Endothelial cell of umbilical vein (primary cell): ENCODE data around the gene TTC34. TPM values are rescaled to one million over a fixed set of nuclear protein-coding genes. Genes with fewer than 3 reads are reported as not detected.

ENCODE experiments used
- BruUV-seq: library from RNA; stranded (reverse); fragments of 400-500 nt; replicated peaks from 2 replicates; lab custom pipeline; 2021; lab: Mats Ljungman, UMichigan
- CTCF ChIA-PET: fragments of 300-600, 350-600 bp; sonication (Branson Sonifier 250); formaldehyde crosslinking; loops from one replicate; lab custom pipeline; 2021; ENCODE audit warnings: antibody characterized with exemption, inconsistent platforms; lab: Charles Lee
- POLR2A ChIA-PET: fragments of 300-600, 350-600 bp; sonication (Branson Sonifier 250); formaldehyde crosslinking; loops from one replicate; lab custom pipeline; 2021; ENCODE audit warnings: antibody characterized with exemption, inconsistent platforms; lab: Charles Lee
- DNase-seq: peaks from one replicate; pipeline ENCODE4 v3.0.0-alpha.2; 2011; ENCODE audit warnings: low read depth, low spot score
- FAIRE-seq: peaks from 2 replicates; lab custom pipeline; 2011; peaks lifted over from hg19 to GRCh38; lab: Jason Lieb, UNC
- H2AFZ ChIP-seq: 2 replicates; pipeline ENCODE4 v1.6.0; 2012; ENCODE audit warnings: low read depth, low read length, control low read depth, inconsistent platforms
- H3K27ac ChIP-seq: 2 replicates; pipeline ENCODE4 v1.5.1; 2011; ENCODE audit warnings: low read depth, mild to moderate bottlenecking, control low read depth, low read length, moderate library complexity; ENCODE audit not compliant: insufficient read depth
- H3K27me3 ChIP-seq, 2 experiments: 2 replicates each; pipeline versions ENCODE4 v1.6.0 to v1.6.1; 2011; ENCODE audit warnings: low read length in 2 of 2, mixed read lengths in 1 of 2; ENCODE audit not compliant: control insufficient read depth in 2 of 2, insufficient read depth in 2 of 2
- H3K36me3 ChIP-seq, 2 experiments: 2 replicates in 1 of 2; 3 replicates in 1 of 2; pipeline ENCODE4 v1.5.1; 2011; ENCODE audit warnings: low read length in 2 of 2, mild to moderate bottlenecking in 1 of 2, moderate library complexity in 1 of 2; ENCODE audit not compliant: control insufficient read depth in 2 of 2, insufficient read depth in 2 of 2; ENCODE audit errors: extremely low read depth in 1 of 2
- H3K4me1 ChIP-seq: 3 replicates; pipeline ENCODE4 v1.5.1; 2011; ENCODE audit warnings: mild to moderate bottlenecking, low read length; ENCODE audit not compliant: control insufficient read depth, insufficient read depth; ENCODE audit errors: extremely low read depth
- H3K4me2 ChIP-seq: 2 replicates; pipeline ENCODE4 v1.6.1; 2011; ENCODE audit warnings: low read length, control low read depth, mixed read lengths; ENCODE audit not compliant: insufficient read depth
- H3K4me3 ChIP-seq, 3 experiments: fragments of 200-600 bp in 1 of 3; sonication (generic), shearing (Covaris generic) in 1 of 3; replicated peaks in 1 of 3; 2 replicates each; pipeline ENCODE4 v1.5.1; 2011 to 2016; ENCODE audit warnings: control low read depth in 3 of 3, low read length in 3 of 3, mild to moderate bottlenecking in 2 of 3, inconsistent platforms in 1 of 3, low read depth in 1 of 3, moderate library complexity in 1 of 3; ENCODE audit not compliant: insufficient read depth in 1 of 3
- H3K79me2 ChIP-seq: 2 replicates; pipeline ENCODE4 v1.6.0; 2012; ENCODE audit warnings: low read length, inconsistent platforms; ENCODE audit not compliant: control insufficient read depth, insufficient read depth
- H3K9ac ChIP-seq: replicated peaks from 2 replicates; pipeline ENCODE3; 2011; ENCODE audit warnings: low read length, control low read depth; ENCODE audit not compliant: insufficient read depth; ENCODE audit errors: extremely low read depth
- H3K9me1 ChIP-seq: replicated peaks from 3 replicates; pipeline ENCODE4 v1.6.0; 2011; ENCODE audit warnings: mild to moderate bottlenecking, low read length; ENCODE audit not compliant: control insufficient read depth, insufficient read depth; ENCODE audit errors: extremely low read depth
- H3K9me3 ChIP-seq: replicated peaks from 2 replicates; pipeline ENCODE4 v1.5.1; 2012; ENCODE audit warnings: low read length, inconsistent platforms; ENCODE audit not compliant: control insufficient read depth, insufficient read depth
- H4K20me1 ChIP-seq: replicated peaks from 2 replicates; pipeline ENCODE3; 2011; ENCODE audit warnings: mild to moderate bottlenecking, low read length; ENCODE audit not compliant: control insufficient read depth, insufficient read depth; ENCODE audit errors: extremely low read depth
- EZH2 ChIP-seq: IDR thresholded peaks from 2 replicates; pipeline ENCODE4 v1.6.1; 2012; ENCODE audit warnings: borderline replicate concordance, low read depth, mild to moderate bottlenecking, moderate library complexity, low read length, inconsistent platforms; ENCODE audit not compliant: severe bottlenecking
- FOS ChIP-seq: IDR thresholded peaks from 2 replicates; pipeline ENCODE4 v1.6.1; 2011; ENCODE audit warnings: mild to moderate bottlenecking, low read length, moderate library complexity, borderline replicate concordance; ENCODE audit not compliant: insufficient read depth
- GATA2 ChIP-seq: IDR thresholded peaks from 2 replicates; pipeline ENCODE4 v1.7.0; 2011; ENCODE audit warnings: low read depth, mild to moderate bottlenecking, moderate library complexity, mixed read lengths, low read length; ENCODE audit not compliant: insufficient read length, insufficient read depth
- JUN ChIP-seq: IDR thresholded peaks from 2 replicates; pipeline ENCODE4 v1.6.1; 2011; ENCODE audit warnings: borderline replicate concordance, low read depth; ENCODE audit not compliant: insufficient read length, insufficient read depth
- MYC ChIP-seq: IDR thresholded peaks from one replicate; pipeline ENCODE4 v1.6.1; 2011; ENCODE audit warnings: mild to moderate bottlenecking, low read depth, low read length
- POLR2A ChIP-seq: IDR thresholded peaks from 2 replicates; pipeline ENCODE4 v1.6.1; 2012; ENCODE audit warnings: low read depth, mild to moderate bottlenecking, control low read depth, low read length
- POLR2AphosphoS5 ChIP-seq: IDR thresholded peaks from 2 replicates; pipeline ENCODE4 v1.6.1; 2012; ENCODE audit warnings: low read depth, mild to moderate bottlenecking, control low read depth, low read length, moderate library complexity; ENCODE audit not compliant: insufficient read depth
- dilution Hi-C: fragments of 300-500 bp; cut with MboI; formaldehyde crosslinking; loops from one replicate; pipeline ENCODE4 v1.15.0; 2019; ENCODE audit warnings: low sequenced_read_pairs; ENCODE audit not compliant: extremely low pct_ligation_motif_present
- intact Hi-C: fragments of 100-400 bp; cut with micrococcal nuclease; formaldehyde crosslinking; loops from one replicate; pipeline ENCODE4 v1.10.0; 2022
- polyA plus RNA-seq, 4 experiments: library from polyadenylated mRNA; depleted of rRNA in 3 of 4; stranded (reverse) in 3 of 4; unstranded in 1 of 4; fragments of >200 nt; gene quantifications; 2 replicates each; pipeline versions ENCODE4 v1.2.1 to v1.2.3, GENCODE V29; 2011 to 2012; ENCODE audit warnings: missing spikeins in 1 of 4
- total RNA-seq: library from RNA; stranded (reverse); gene quantifications from 2 replicates; pipeline ENCODE4 v1.2.3, GENCODE V29; 2021
- TF ChIP-seq, protein P1 (sequence below): IDR thresholded peaks from 2 replicates; pipeline ENCODE4 v1.6.1; 2011; ENCODE audit not compliant: insufficient read depth, insufficient read length
- TF ChIP-seq, protein P2 (sequence below), 2 donors: IDR thresholded peaks; 1 replicate in 1 of 2; 2 replicates in 1 of 2; pipeline ENCODE4 v1.5.1; 2011; ENCODE audit warnings: low read length in 2 of 2, mild to moderate bottlenecking in 2 of 2, moderate library complexity in 2 of 2, control low read depth in 1 of 2, inconsistent platforms in 1 of 2, low read depth in 1 of 2; ENCODE audit not compliant: insufficient read depth in 1 of 2; ENCODE audit errors: extremely low read depth in 1 of 2

The TTC34 gene
- total and polyA plus RNA-seq, 2 donors (not counting 3 experiments of a cell fraction or from before 2014, with no cell fraction given): 0.08 to 0.77 TPM

DNA sequence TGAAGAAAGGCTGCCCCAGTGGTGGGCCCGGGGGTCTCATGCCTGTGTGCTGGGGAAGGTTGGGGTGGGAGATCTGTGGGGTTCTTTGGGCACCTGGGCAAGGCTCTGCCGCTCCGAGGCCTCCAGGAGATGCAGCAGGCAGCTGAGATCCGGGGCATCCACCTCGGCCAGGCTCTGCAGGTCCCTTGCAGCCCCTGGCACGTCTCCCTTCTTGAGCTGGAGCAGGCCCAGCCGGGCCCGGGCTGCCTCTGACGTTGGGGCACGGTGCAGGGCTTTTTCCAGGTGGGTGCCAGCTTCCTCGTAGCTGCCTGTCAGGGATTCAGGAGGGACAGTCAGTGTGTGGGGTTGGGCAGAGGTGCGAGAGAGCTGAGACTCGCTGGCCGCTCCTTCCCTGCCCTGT lies 157.3 kb downstream of the TTC34 start:
- dilution Hi-C loops: no loop called here
- DNase-seq (no peak), FAIRE-seq (no peak)
- Histone ChIP-seq H4K20me1 (no peaks in the 10 kb centered on the region), H3K4me1 (peaks cover 8% of the 10 kb centered on the region), H3K27ac (no peak overlapping the region), H3K4me3 (no peak overlapping the region), H2AFZ (no peak overlapping the region), H3K79me2 (no peaks in the 10 kb centered on the region), H3K9me1 (no peaks in the 10 kb centered on the region), H3K4me2 (no peak overlapping the region), H3K9me3 (no peaks in the 10 kb centered on the region), H3K27me3 (no peaks in the 10 kb centered on the region), H3K36me3 (no peaks in the 10 kb centered on the region), H3K9ac (no peak overlapping the region)
- intact Hi-C loops: loop anchor here (10.0 kb wide), 1 partner anchor 771 kb away; no protein-coding TSS in a partner anchor
- TF ChIP-seq EZH2: no peak
- TF ChIP-seq JUN: no peak
- TF ChIP-seq MYC: no peak
- no peak for TF ChIP-seq FOS
- no peak for TF ChIP-seq POLR2AphosphoS5
- TF ChIP-seq, protein P1, sequence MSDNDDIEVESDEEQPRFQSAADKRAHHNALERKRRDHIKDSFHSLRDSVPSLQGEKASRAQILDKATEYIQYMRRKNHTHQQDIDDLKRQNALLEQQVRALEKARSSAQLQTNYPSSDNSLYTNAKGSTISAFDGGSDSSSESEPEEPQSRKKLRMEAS: no peak
- no peak for TF ChIP-seq POLR2A
- no peak for TF ChIP-seq GATA2
- TF ChIP-seq, protein P2, sequence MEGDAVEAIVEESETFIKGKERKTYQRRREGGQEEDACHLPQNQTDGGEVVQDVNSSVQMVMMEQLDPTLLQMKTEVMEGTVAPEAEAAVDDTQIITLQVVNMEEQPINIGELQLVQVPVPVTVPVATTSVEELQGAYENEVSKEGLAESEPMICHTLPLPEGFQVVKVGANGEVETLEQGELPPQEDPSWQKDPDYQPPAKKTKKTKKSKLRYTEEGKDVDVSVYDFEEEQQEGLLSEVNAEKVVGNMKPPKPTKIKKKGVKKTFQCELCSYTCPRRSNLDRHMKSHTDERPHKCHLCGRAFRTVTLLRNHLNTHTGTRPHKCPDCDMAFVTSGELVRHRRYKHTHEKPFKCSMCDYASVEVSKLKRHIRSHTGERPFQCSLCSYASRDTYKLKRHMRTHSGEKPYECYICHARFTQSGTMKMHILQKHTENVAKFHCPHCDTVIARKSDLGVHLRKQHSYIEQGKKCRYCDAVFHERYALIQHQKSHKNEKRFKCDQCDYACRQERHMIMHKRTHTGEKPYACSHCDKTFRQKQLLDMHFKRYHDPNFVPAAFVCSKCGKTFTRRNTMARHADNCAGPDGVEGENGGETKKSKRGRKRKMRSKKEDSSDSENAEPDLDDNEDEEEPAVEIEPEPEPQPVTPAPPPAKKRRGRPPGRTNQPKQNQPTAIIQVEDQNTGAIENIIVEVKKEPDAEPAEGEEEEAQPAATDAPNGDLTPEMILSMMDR (IDR thresholded peaks at IDR 0.05; ENCODE audit: extremely low read depth in 1 of 2, insufficient read depth in 1 of 2, low read depth in 1 of 2, low read length in 2 of 2): no peak
- ChIA-PET POLR2A (no interaction called here), CTCF (interaction anchor here (0.7 kb wide), 1 partner anchor 28 kb away, joined by 3 read pairs; no protein-coding TSS in a partner anchor)
- no TSS peak for BruUV-seq
